HepG2 (cell line): ENCODE data around the gene PGS1. TPM values are rescaled to one million over a fixed set of nuclear protein-coding genes. Genes with fewer than 3 reads are reported as not detected.
A peak's percentile ranks its signal among the peaks of the same experiment; 100 is the strongest.

ENCODE experiments used
- EHMT2 ChIP-seq: fragments of 200-600 bp; sonication (generic); IDR thresholded peaks from 2 replicates; pipeline ENCODE4 v1.7.0; 2017; ENCODE audit warnings: antibody characterized with exemption, low read depth, low read length, borderline replicate concordance
- HMG20A ChIP-seq: IDR thresholded peaks from 2 replicates; pipeline ENCODE4 v1.6.1; 2016; ENCODE audit warnings: borderline replicate concordance
- HNF4A ChIP-seq: sonication (generic); formaldehyde crosslinking; IDR thresholded peaks from 2 replicates; pipeline ENCODE4 v1.4.0; 2020; ENCODE audit warnings: missing genetic modification reagents
- KDM1A ChIP-seq: IDR thresholded peaks from 2 replicates; pipeline ENCODE4 v1.6.1; 2016; ENCODE audit warnings: missing compliant biosample characterization
- KDM5A ChIP-seq: fragments of 200-600 bp; sonication (generic); IDR thresholded peaks from 2 replicates; pipeline ENCODE4 v1.7.0; 2018; ENCODE audit warnings: antibody characterized with exemption, mild to moderate bottlenecking, low read length, borderline replicate concordance
- KLF11 ChIP-seq: IDR thresholded peaks from 2 replicates; pipeline ENCODE4 v1.6.1; 2016; ENCODE audit warnings: missing compliant biosample characterization
- KLF15 ChIP-seq: sonication (generic); formaldehyde crosslinking; IDR thresholded peaks from 2 replicates; pipeline ENCODE4 v1.8.1; 2023; ENCODE audit warnings: borderline replicate concordance, mild to moderate bottlenecking, inconsistent platforms, missing genetic modification reagents, mixed read lengths
- PCBP2 ChIP-seq: fragments of 200-400 bp; formaldehyde crosslinking; optimal IDR thresholded peaks from 2 replicates; pipeline ENCODE3; 2018; ENCODE audit warnings: low read length, low read depth; ENCODE audit not compliant: poor library complexity, severe bottlenecking
- PHF8 ChIP-seq: sonication (generic); formaldehyde crosslinking; IDR thresholded peaks from 2 replicates; pipeline ENCODE4 v1.5.0; 2020; ENCODE audit warnings: missing genetic modification reagents
- RORA ChIP-seq: sonication (generic); formaldehyde crosslinking; IDR thresholded peaks from 2 replicates; pipeline ENCODE4 v1.5.0; 2020; ENCODE audit warnings: mild to moderate bottlenecking, missing genetic modification reagents, moderate library complexity
- ZBTB38 ChIP-seq: sonication (generic); formaldehyde crosslinking; IDR thresholded peaks from 2 replicates; pipeline ENCODE4 v1.5.1; 2020; ENCODE audit warnings: mild to moderate bottlenecking, missing genetic modification reagents
- ZFP36L1 ChIP-seq: sonication (generic); formaldehyde crosslinking; IDR thresholded peaks from 2 replicates; pipeline ENCODE4 v1.8.0; 2022; ENCODE audit warnings: mild to moderate bottlenecking, missing genetic modification reagents, moderate library complexity
- ZIK1 ChIP-seq: sonication (generic); formaldehyde crosslinking; IDR thresholded peaks from 2 replicates; pipeline ENCODE4 v1.5.0; 2020; ENCODE audit warnings: mild to moderate bottlenecking, low read depth, missing genetic modification reagents, borderline replicate concordance
- ZNF225 ChIP-seq: sonication (generic); formaldehyde crosslinking; IDR thresholded peaks from 2 replicates; pipeline ENCODE4 v1.4.0; 2020; ENCODE audit warnings: mild to moderate bottlenecking, missing genetic modification reagents
- ZNF230 ChIP-seq: sonication (generic); formaldehyde crosslinking; IDR thresholded peaks from 2 replicates; pipeline ENCODE4 v1.4.0; 2020; ENCODE audit warnings: mild to moderate bottlenecking, missing genetic modification reagents
- ZNF772 ChIP-seq: sonication (generic); formaldehyde crosslinking; IDR thresholded peaks from 2 replicates; pipeline ENCODE4 v1.5.0; 2020; ENCODE audit warnings: mild to moderate bottlenecking, missing genetic modification reagents
- polyA plus RNA-seq, 8 experiments: library from polyadenylated mRNA; depleted of rRNA in 3 of 8; stranded (reverse) in 7 of 8; unstranded in 1 of 8; fragments of >200 nt; fragmentation: Illumina TruSeq in 4 of 8; extraction: Trizol in 4 of 8; gene quantifications; 2 replicates each; pipeline versions ENCODE4 v1.2.1 to v1.2.3, GENCODE V29; 2011 to 2016; ENCODE audit warnings: low read depth in 4 of 8, missing spikeins in 1 of 8, mixed read lengths in 1 of 8; ENCODE audit not compliant: insufficient read depth in 1 of 8
- total RNA-seq, 5 experiments: library from RNA; depleted of rRNA; stranded (reverse); fragments of >200 nt; fragmentation: Illumina TruSeq; extraction: Trizol; gene quantifications; 2 replicates each; pipeline ENCODE4 v1.2.3, GENCODE V29; 2016; ENCODE audit warnings: low read depth in 1 of 5
- TF ChIP-seq, protein P1 (sequence below): sonication (generic); formaldehyde crosslinking; IDR thresholded peaks from 2 replicates; pipeline ENCODE4 v1.4.0; 2020; ENCODE audit warnings: missing genetic modification reagents
- TF ChIP-seq, protein P2 (sequence below): sonication (generic); formaldehyde crosslinking; IDR thresholded peaks from 2 replicates; pipeline ENCODE4 v1.5.0; 2020; ENCODE audit warnings: mild to moderate bottlenecking, missing genetic modification reagents, moderate library complexity
- TF ChIP-seq, protein P3 (sequence below): sonication (generic); formaldehyde crosslinking; IDR thresholded peaks from 2 replicates; pipeline ENCODE4 v1.4.0; 2020; ENCODE audit warnings: missing genetic modification reagents
- TF ChIP-seq, protein P4 (sequence below): sonication (generic); formaldehyde crosslinking; IDR thresholded peaks from 2 replicates; pipeline ENCODE4 v1.5.0; 2020; ENCODE audit warnings: missing genetic modification reagents
- TF ChIP-seq, protein P5 (sequence below): fragments of 450-650 bp; IDR thresholded peaks from 2 replicates; pipeline ENCODE4 v1.6.1; 2017
- TF ChIP-seq, protein P6 (sequence below): sonication (generic); formaldehyde crosslinking; IDR thresholded peaks from 2 replicates; pipeline ENCODE4 v1.5.0; 2020; ENCODE audit warnings: missing genetic modification reagents, mild to moderate bottlenecking, borderline replicate concordance

The PGS1 gene
- total and polyA plus RNA-seq, 2 of the 13 experiments (the other 11 are each of a cell fraction or from before 2014, with no cell fraction given): 25.9 to 31.5 TPM

DNA sequence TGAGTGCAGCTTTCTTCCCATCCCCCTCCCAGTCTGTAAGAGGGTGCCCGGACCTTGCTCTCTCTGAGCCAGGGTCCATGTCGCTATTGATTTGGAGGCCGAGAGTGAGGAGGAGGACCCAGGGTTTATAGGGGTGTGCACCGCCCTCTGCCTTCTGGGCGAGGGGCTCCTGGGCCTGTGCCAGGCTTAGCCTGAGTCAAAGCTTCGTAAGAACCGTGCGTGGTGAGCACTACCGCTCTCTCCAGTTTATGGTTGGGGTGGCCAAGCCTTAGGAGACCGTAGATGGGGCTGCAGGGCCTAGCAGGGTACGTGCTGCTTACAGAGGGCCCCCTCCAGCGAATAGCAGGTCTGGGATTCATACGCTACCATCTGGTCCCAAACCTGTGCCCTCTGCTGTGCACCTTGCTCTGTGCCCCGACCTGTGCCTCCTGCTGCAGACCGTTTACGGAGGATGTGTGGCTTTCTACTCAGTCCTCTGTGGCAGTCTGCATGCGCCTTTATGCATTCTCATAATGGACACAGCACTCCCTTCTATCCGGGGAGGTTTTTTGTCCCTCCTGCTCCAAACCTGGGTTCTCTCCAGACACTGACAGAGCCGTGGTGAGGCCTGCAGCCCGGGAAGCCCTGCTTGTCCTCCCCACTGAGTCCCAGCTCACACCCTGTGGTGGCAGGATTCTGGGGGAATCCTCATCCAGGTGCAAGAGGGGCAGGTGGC lies 54.7 kb downstream of the PGS1 start (continued):
- TF ChIP-seq, protein P1, sequence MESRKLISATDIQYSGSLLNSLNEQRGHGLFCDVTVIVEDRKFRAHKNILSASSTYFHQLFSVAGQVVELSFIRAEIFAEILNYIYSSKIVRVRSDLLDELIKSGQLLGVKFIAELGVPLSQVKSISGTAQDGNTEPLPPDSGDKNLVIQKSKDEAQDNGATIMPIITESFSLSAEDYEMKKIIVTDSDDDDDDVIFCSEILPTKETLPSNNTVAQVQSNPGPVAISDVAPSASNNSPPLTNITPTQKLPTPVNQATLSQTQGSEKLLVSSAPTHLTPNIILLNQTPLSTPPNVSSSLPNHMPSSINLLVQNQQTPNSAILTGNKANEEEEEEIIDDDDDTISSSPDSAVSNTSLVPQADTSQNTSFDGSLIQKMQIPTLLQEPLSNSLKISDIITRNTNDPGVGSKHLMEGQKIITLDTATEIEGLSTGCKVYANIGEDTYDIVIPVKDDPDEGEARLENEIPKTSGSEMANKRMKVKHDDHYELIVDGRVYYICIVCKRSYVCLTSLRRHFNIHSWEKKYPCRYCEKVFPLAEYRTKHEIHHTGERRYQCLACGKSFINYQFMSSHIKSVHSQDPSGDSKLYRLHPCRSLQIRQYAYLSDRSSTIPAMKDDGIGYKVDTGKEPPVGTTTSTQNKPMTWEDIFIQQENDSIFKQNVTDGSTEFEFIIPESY (CRISPR knock-in tag): 0 out of 2 replicates have a peak, but pooled peaks have one; percentile 14
- TF ChIP-seq, protein P2, sequence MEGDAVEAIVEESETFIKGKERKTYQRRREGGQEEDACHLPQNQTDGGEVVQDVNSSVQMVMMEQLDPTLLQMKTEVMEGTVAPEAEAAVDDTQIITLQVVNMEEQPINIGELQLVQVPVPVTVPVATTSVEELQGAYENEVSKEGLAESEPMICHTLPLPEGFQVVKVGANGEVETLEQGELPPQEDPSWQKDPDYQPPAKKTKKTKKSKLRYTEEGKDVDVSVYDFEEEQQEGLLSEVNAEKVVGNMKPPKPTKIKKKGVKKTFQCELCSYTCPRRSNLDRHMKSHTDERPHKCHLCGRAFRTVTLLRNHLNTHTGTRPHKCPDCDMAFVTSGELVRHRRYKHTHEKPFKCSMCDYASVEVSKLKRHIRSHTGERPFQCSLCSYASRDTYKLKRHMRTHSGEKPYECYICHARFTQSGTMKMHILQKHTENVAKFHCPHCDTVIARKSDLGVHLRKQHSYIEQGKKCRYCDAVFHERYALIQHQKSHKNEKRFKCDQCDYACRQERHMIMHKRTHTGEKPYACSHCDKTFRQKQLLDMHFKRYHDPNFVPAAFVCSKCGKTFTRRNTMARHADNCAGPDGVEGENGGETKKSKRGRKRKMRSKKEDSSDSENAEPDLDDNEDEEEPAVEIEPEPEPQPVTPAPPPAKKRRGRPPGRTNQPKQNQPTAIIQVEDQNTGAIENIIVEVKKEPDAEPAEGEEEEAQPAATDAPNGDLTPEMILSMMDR: peak; percentile 40
- no peak for TF ChIP-seq RORA (CRISPR knock-in tag)
- no peak for TF ChIP-seq KLF11 (CRISPR knock-in tag)
- 0 out of 2 replicates have a peak, but pooled peaks have one; percentile 13 for TF ChIP-seq ZNF225 (CRISPR knock-in tag)
- TF ChIP-seq, protein P3, sequence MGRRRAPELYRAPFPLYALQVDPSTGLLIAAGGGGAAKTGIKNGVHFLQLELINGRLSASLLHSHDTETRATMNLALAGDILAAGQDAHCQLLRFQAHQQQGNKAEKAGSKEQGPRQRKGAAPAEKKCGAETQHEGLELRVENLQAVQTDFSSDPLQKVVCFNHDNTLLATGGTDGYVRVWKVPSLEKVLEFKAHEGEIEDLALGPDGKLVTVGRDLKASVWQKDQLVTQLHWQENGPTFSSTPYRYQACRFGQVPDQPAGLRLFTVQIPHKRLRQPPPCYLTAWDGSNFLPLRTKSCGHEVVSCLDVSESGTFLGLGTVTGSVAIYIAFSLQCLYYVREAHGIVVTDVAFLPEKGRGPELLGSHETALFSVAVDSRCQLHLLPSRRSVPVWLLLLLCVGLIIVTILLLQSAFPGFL (CRISPR knock-in tag): no peak
- TF ChIP-seq ZNF230 (CRISPR knock-in tag): no peak
- peak; percentile 96 for TF ChIP-seq HNF4A (CRISPR knock-in tag)
- no peak for TF ChIP-seq HMG20A
- TF ChIP-seq PCBP2: no peak
- peak; percentile 86 for TF ChIP-seq ZBTB38 (CRISPR knock-in tag)
- TF ChIP-seq KLF15: no peak
- no peak for TF ChIP-seq EHMT2
- TF ChIP-seq ZNF772 (CRISPR knock-in tag): no peak
- no peak for TF ChIP-seq ZFP36L1 (CRISPR knock-in tag)
- TF ChIP-seq PHF8 (CRISPR knock-in tag): no peak
- no peak; the same call in 1 of the 2 replicates for TF ChIP-seq ZIK1 (CRISPR knock-in tag)
- TF ChIP-seq KDM1A: 0 out of 2 replicates have a peak, but pooled peaks have one; percentile 74
- TF ChIP-seq, protein P4, sequence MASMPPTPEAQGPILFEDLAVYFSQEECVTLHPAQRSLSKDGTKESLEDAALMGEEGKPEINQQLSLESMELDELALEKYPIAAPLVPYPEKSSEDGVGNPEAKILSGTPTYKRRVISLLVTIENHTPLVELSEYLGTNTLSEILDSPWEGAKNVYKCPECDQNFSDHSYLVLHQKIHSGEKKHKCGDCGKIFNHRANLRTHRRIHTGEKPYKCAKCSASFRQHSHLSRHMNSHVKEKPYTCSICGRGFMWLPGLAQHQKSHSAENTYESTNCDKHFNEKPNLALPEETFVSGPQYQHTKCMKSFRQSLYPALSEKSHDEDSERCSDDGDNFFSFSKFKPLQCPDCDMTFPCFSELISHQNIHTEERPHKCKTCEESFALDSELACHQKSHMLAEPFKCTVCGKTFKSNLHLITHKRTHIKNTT (CRISPR knock-in tag): no peak
- no peak for TF ChIP-seq KDM5A
- TF ChIP-seq, protein P5, sequence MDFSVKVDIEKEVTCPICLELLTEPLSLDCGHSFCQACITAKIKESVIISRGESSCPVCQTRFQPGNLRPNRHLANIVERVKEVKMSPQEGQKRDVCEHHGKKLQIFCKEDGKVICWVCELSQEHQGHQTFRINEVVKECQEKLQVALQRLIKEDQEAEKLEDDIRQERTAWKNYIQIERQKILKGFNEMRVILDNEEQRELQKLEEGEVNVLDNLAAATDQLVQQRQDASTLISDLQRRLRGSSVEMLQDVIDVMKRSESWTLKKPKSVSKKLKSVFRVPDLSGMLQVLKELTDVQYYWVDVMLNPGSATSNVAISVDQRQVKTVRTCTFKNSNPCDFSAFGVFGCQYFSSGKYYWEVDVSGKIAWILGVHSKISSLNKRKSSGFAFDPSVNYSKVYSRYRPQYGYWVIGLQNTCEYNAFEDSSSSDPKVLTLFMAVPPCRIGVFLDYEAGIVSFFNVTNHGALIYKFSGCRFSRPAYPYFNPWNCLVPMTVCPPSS: no peak
- TF ChIP-seq, protein P6, sequence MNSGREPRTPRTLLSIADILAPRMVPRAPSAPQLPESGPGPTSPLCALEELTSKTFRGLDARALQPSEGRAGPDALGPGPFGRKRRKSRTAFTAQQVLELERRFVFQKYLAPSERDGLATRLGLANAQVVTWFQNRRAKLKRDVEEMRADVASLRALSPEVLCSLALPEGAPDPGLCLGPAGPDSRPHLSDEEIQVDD (CRISPR knock-in tag): peak; percentile 39; the same call in 1 of the 2 replicates
